HCT116 (cell line): ENCODE measurements around the gene CHML.

Experiments
- CBX3 ChIP-seq: IDR thresholded peaks from 2 replicates; pipeline ENCODE4 v1.6.1; 2012; ENCODE audit warnings: low read depth
- CEBPB ChIP-seq: IDR thresholded peaks from 2 replicates; pipeline ENCODE4 v1.6.1; 2012; ENCODE audit warnings: low read depth
- EZH2 ChIP-seq: fragments of 200-600 bp; sonication (generic); IDR thresholded peaks from 2 replicates; pipeline ENCODE4 v1.6.1; 2017; ENCODE audit warnings: antibody characterized with exemption, mixed run types
- EZH2phosphoT487 ChIP-seq: fragments of 200-600 bp; IDR thresholded peaks from 2 replicates; pipeline ENCODE4 v1.6.1; 2018; ENCODE audit warnings: antibody characterized with exemption, borderline replicate concordance
- FOSL1 ChIP-seq: IDR thresholded peaks from 2 replicates; pipeline ENCODE4 v1.6.1; 2012; ENCODE audit warnings: low read depth
- POLR2A ChIP-seq: IDR thresholded peaks from 2 replicates; pipeline ENCODE4 v1.7.0; 2011; ENCODE audit warnings: borderline replicate concordance; ENCODE audit not compliant: insufficient read depth, insufficient read length; ENCODE audit errors: extremely low read depth
- POLR2AphosphoS5 ChIP-seq: IDR thresholded peaks from 2 replicates; pipeline ENCODE4 v1.6.1; 2011; ENCODE audit warnings: mild to moderate bottlenecking, low read depth, low read length, moderate library complexity
- SIN3A ChIP-seq: IDR thresholded peaks from 2 replicates; pipeline ENCODE4 v1.6.1; 2012; ENCODE audit warnings: low read depth
- SRF ChIP-seq: IDR thresholded peaks from 2 replicates; pipeline ENCODE4 v1.6.1; 2012; ENCODE audit warnings: low read depth
- TF ChIP-seq, protein P1 (sequence below), 3 experiments: fragments of 200-600 bp in 1 of 3; sonication (generic) in 1 of 3; IDR thresholded peaks in 2 of 3; conservative IDR thresholded peaks in 1 of 3; 2 replicates each; pipeline ENCODE4 v1.5.1; 2012 to 2017; ENCODE audit warnings: low read depth in 2 of 3, low read length in 2 of 3, antibody characterized with exemption in 1 of 3, borderline replicate concordance in 1 of 3, control low read depth in 1 of 3, mild to moderate bottlenecking in 1 of 3, mixed read lengths in 1 of 3, mixed run types in 1 of 3, moderate library complexity in 1 of 3; ENCODE audit not compliant: insufficient read depth in 1 of 3
- TF ChIP-seq, protein P2 (sequence below): IDR thresholded peaks from 2 replicates; pipeline ENCODE4 v1.6.1; 2012; ENCODE audit warnings: low read depth

DNA sequence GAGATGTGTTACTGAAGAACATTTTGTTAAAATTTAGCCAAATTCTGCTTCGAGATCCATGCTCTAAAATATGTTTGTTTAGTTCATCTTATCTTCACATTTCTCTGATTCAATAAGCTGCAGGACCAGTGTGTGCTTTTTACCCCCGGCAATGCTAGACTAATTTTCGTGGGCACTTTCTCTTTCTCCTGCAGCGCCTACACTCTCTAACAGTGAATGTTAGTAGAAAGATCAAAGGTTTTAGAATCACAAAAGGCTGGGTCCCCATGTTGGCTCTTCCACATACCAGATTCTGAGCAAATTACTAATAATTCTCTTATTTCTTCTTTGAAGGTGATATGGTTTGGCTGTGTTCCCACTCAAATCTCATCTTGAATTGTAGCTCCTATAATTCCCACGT, 8.5 kb downstream of the CHML start:
- no peak for TF ChIP-seq POLR2A
- TF ChIP-seq, protein P1, sequence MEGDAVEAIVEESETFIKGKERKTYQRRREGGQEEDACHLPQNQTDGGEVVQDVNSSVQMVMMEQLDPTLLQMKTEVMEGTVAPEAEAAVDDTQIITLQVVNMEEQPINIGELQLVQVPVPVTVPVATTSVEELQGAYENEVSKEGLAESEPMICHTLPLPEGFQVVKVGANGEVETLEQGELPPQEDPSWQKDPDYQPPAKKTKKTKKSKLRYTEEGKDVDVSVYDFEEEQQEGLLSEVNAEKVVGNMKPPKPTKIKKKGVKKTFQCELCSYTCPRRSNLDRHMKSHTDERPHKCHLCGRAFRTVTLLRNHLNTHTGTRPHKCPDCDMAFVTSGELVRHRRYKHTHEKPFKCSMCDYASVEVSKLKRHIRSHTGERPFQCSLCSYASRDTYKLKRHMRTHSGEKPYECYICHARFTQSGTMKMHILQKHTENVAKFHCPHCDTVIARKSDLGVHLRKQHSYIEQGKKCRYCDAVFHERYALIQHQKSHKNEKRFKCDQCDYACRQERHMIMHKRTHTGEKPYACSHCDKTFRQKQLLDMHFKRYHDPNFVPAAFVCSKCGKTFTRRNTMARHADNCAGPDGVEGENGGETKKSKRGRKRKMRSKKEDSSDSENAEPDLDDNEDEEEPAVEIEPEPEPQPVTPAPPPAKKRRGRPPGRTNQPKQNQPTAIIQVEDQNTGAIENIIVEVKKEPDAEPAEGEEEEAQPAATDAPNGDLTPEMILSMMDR (IDR thresholded peaks at IDR 0.05 in 2 of 3, conservative IDR thresholded peaks at IDR 0.05 in 1 of 3; ENCODE audit: borderline replicate concordance in 1 of 3, insufficient read depth in 1 of 3, low read depth in 2 of 3, low read length in 2 of 3) = no peak
- TF ChIP-seq EZH2phosphoT487 = no peak
- no peak for TF ChIP-seq SRF
- TF ChIP-seq POLR2AphosphoS5 = no peak
- no peak for TF ChIP-seq CEBPB
- TF ChIP-seq FOSL1 = no peak
- TF ChIP-seq, protein P2, sequence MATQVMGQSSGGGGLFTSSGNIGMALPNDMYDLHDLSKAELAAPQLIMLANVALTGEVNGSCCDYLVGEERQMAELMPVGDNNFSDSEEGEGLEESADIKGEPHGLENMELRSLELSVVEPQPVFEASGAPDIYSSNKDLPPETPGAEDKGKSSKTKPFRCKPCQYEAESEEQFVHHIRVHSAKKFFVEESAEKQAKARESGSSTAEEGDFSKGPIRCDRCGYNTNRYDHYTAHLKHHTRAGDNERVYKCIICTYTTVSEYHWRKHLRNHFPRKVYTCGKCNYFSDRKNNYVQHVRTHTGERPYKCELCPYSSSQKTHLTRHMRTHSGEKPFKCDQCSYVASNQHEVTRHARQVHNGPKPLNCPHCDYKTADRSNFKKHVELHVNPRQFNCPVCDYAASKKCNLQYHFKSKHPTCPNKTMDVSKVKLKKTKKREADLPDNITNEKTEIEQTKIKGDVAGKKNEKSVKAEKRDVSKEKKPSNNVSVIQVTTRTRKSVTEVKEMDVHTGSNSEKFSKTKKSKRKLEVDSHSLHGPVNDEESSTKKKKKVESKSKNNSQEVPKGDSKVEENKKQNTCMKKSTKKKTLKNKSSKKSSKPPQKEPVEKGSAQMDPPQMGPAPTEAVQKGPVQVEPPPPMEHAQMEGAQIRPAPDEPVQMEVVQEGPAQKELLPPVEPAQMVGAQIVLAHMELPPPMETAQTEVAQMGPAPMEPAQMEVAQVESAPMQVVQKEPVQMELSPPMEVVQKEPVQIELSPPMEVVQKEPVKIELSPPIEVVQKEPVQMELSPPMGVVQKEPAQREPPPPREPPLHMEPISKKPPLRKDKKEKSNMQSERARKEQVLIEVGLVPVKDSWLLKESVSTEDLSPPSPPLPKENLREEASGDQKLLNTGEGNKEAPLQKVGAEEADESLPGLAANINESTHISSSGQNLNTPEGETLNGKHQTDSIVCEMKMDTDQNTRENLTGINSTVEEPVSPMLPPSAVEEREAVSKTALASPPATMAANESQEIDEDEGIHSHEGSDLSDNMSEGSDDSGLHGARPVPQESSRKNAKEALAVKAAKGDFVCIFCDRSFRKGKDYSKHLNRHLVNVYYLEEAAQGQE = no peak
- TF ChIP-seq SIN3A = no peak
- TF ChIP-seq EZH2 = no peak
- TF ChIP-seq CBX3 = no peak
